NT2/D1 (cell line): ENCODE results near the gene UNC5B.

Experiments
- DNase-seq: peaks from one replicate; pipeline ENCODE4 v3.0.0-alpha.2; 2011; ENCODE audit warnings: low read depth, low spot score
- H3K27me3 ChIP-seq: 2 replicates; pipeline ENCODE4 v1.6.0; 2011; ENCODE audit warnings: mild to moderate bottlenecking; ENCODE audit not compliant: insufficient read length, insufficient read depth
- H3K36me3 ChIP-seq: 2 replicates; pipeline ENCODE4 v1.6.1; 2011; ENCODE audit warnings: mild to moderate bottlenecking, low read length, mixed read lengths; ENCODE audit not compliant: insufficient read depth, insufficient read length
- H3K4me1 ChIP-seq: 2 replicates; pipeline ENCODE4 v1.5.1; 2011; ENCODE audit not compliant: insufficient read depth, insufficient read length
- H3K4me3 ChIP-seq: 2 replicates; pipeline ENCODE4 v1.5.1; 2011; ENCODE audit warnings: low read depth; ENCODE audit not compliant: insufficient read length
- H3K9ac ChIP-seq: 2 replicates; pipeline ENCODE4 v1.6.0; 2011; ENCODE audit warnings: low read depth; ENCODE audit not compliant: insufficient read length
- H3K9me3 ChIP-seq: 2 replicates; pipeline ENCODE4 v1.5.1; 2011; ENCODE audit warnings: mild to moderate bottlenecking, low read length; ENCODE audit not compliant: insufficient read depth
- SUZ12 ChIP-seq: IDR thresholded peaks from 2 replicates; pipeline ENCODE4 v1.6.1; 2011; ENCODE audit not compliant: insufficient read length, insufficient read depth; ENCODE audit errors: extremely low read depth
- YY1 ChIP-seq: IDR thresholded peaks from 2 replicates; pipeline ENCODE4 v1.6.1; 2011; ENCODE audit not compliant: insufficient read length, insufficient read depth
- ZNF274 ChIP-seq: IDR thresholded peaks from 2 replicates; pipeline ENCODE4 v1.6.1; 2011; ENCODE audit warnings: mild to moderate bottlenecking, low read depth, low read length

UNC5B gene

GRCh38 chr10:71209352-71209715 lies 3.0 kb upstream of the UNC5B start:
- H3K9ac ChIP-seq = no peak overlapping the region
- no peaks in the 10 kb centered on the region for H3K36me3 ChIP-seq
- no peak for DNase-seq
- no peak overlapping the region for H3K4me3 ChIP-seq
- H3K4me1 ChIP-seq = peaks cover 9% of the 10 kb centered on the region
- no peaks in the 10 kb centered on the region for H3K9me3 ChIP-seq
- peaks cover 34% of the 10 kb centered on the region for H3K27me3 ChIP-seq
- no peak for TF ChIP-seq SUZ12

DNA sequence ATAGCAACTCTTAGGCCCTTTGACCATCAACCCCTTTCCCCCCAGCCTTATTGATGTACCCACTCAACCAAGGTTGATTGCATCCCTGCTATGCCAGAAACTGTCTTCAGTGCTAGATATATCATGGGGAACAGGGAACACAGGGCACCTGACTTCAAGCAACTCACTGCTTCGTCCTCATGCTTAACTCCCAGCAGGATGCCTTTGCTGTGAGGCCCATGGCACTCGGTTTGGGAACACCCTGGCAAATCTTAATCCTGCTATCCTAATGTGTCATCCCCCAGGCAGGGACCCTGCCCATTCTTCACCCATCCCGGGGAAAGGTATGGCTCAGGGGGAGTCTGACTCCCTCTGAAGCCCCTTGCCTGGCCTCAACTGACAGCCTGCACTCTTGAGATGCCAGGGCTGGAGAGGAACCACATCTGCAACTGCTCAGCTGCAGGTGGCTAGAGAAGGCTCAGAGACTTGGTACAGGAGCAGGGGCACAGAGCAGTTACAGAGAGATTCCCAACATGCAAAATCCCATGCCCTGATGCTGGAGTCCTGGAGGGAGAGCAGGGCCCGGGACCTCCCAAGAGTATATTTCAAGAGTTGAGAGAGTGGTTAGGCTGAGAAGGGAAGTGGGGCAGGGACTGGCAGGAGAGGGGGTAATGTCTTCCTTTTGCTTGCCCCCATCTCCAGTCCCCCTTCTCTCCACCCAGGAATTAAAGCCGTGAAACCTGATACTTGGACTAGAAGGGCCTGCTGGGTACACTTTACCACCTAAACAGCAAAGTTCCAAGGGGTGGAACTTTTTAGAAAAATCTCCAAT lies 2.4 kb upstream of the UNC5B start:
- TF ChIP-seq YY1 (no peak), ZNF274 (no peak), SUZ12 (no peak)
- no peaks in the 10 kb centered on the region for H3K9me3 ChIP-seq
- peak overlapping the region; percentile 3 for H3K9ac ChIP-seq
- H3K36me3 ChIP-seq = no peaks in the 10 kb centered on the region
- DNase-seq = no peak
- peaks cover 12% of the 10 kb centered on the region for H3K4me1 ChIP-seq
- H3K4me3 ChIP-seq = no peak overlapping the region
- H3K27me3 ChIP-seq = peaks cover 34% of the 10 kb centered on the region

DNA sequence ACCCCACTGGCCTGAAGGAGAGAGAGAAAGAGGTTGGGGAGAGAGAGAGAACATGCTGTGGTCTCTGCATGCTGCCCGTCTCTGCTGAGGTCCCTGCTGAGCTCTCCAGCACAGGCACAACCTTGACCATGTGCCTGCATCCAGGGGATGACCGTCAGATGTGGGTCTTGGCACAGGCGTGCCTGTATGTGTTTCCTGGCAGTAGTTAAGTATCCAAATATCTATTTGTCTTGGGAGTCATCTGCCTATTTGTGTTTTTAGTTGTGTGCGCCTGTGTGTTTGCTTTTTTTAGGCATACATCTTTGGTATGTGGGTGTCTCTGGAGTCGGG lies 1.9 kb upstream of the UNC5B start:
- DNase-seq = no peak
- Histone ChIP-seq H3K4me1 (peaks cover 12% of the 10 kb centered on the region), H3K36me3 (no peaks in the 10 kb centered on the region), H3K9ac (no peak overlapping the region), H3K27me3 (peaks cover 34% of the 10 kb centered on the region), H3K9me3 (no peaks in the 10 kb centered on the region), H3K4me3 (no peak overlapping the region)
- TF ChIP-seq ZNF274 (no peak), YY1 (no peak), SUZ12 (no peak)

DNA sequence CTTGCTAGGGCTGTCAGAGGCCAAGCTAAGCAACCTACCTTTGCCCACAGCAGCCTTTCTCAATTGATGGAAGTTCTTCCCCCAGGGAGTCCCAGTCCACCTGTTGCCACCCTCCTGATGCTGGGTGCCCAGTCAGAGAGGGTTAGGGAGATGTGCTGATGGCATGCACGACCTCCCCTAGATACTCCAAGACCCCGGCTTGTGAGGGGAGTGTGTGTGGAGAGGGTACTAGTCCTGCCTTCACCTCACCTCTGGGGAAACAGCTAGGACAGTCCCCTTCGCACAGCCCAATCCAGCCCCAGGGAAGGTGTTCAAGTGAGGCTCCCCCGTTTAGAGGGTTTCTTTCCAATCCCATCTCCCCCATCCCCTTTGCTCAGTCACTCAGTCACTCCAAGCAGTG lies 1.3 kb upstream of the UNC5B start:
- DNase-seq = no peak
- H3K9ac ChIP-seq = no peak overlapping the region
- no peaks in the 10 kb centered on the region for H3K9me3 ChIP-seq
- peaks cover 14% of the 10 kb centered on the region for H3K4me1 ChIP-seq
- TF ChIP-seq YY1 = no peak
- TF ChIP-seq ZNF274 = no peak
- H3K27me3 ChIP-seq = peaks cover 34% of the 10 kb centered on the region
- H3K4me3 ChIP-seq = no peak overlapping the region
- no peaks in the 10 kb centered on the region for H3K36me3 ChIP-seq

- H3K4me1 ChIP-seq = peaks cover 20% of the 10 kb centered on the region
- no peak for TF ChIP-seq ZNF274
- no peak for TF ChIP-seq SUZ12
- TF ChIP-seq YY1 = no peak
- peak overlapping the region; percentile 56 for H3K9ac ChIP-seq
- peak overlapping the region; percentile 24 for H3K4me3 ChIP-seq
- H3K9me3 ChIP-seq = no peaks in the 10 kb centered on the region
- no peaks in the 10 kb centered on the region for H3K36me3 ChIP-seq
- DNase-seq = no peak
- H3K27me3 ChIP-seq = peaks cover 34% of the 10 kb centered on the region
Observed at GRCh38 chr10:71211775-71212317, 524 bp upstream of the UNC5B start.

DNA sequence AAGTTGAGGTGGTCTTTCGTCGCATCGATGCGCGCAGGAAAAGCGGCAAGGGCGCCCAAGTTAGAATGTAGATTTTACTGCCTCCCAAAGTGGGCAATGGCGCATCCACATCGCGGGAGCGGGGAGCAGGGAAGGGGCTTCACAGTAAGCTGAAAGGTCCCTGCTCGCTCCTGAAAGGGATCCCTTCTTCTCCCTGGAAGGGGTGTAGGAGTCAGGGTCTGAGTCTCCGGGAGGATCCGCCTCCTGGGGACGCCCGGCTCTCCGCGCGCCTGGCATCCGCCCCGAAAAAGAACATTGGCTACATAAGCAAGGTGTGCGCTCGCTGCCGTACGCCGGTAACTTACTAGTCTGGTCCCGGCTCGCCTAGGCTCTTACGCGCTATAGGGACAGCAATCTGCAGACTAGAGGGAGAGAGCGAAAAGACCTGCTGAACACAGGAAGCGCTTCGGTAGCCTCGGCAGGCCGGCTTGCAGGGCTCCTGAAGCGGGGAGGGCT lies 804 bp downstream of the UNC5B start:
- H3K27me3 ChIP-seq = peaks cover 31% of the 10 kb centered on the region
- TF ChIP-seq ZNF274 = no peak
- peak overlapping the region; percentile 93 for H3K9ac ChIP-seq
- DNase-seq = no peak
- peaks cover 21% of the 10 kb centered on the region for H3K4me1 ChIP-seq
- H3K9me3 ChIP-seq = no peaks in the 10 kb centered on the region
- H3K4me3 ChIP-seq = peak overlapping the region; percentile 78
- no peaks in the 10 kb centered on the region for H3K36me3 ChIP-seq

GRCh38 chr10:71213761-71214440 lies 1.5 kb downstream of the UNC5B start:
- peak overlapping the region; percentile 78 for H3K4me3 ChIP-seq
- H3K36me3 ChIP-seq = no peaks in the 10 kb centered on the region
- H3K27me3 ChIP-seq = peaks cover 31% of the 10 kb centered on the region
- peaks cover 26% of the 10 kb centered on the region for H3K4me1 ChIP-seq
- no peaks in the 10 kb centered on the region for H3K9me3 ChIP-seq
- peak overlapping the region; percentile 70 for H3K9ac ChIP-seq
- DNase-seq = no peak
- TF ChIP-seq ZNF274 = no peak
- no peak for TF ChIP-seq SUZ12
